GM18858 (cell line): ENCODE measurements around the gene ADCY7.

Experiments
- ATAC-seq: cut with Tn5 transposase; IDR thresholded peaks from one replicate; pipeline ENCODE4 v1.9.1; 2021; ENCODE audit not compliant: unreplicated experiment

The ADCY7 gene

GRCh38 chr16:50296807-50297206, 30.5 kb downstream of the ADCY7 start:
- no peak for ATAC-seq

DNA sequence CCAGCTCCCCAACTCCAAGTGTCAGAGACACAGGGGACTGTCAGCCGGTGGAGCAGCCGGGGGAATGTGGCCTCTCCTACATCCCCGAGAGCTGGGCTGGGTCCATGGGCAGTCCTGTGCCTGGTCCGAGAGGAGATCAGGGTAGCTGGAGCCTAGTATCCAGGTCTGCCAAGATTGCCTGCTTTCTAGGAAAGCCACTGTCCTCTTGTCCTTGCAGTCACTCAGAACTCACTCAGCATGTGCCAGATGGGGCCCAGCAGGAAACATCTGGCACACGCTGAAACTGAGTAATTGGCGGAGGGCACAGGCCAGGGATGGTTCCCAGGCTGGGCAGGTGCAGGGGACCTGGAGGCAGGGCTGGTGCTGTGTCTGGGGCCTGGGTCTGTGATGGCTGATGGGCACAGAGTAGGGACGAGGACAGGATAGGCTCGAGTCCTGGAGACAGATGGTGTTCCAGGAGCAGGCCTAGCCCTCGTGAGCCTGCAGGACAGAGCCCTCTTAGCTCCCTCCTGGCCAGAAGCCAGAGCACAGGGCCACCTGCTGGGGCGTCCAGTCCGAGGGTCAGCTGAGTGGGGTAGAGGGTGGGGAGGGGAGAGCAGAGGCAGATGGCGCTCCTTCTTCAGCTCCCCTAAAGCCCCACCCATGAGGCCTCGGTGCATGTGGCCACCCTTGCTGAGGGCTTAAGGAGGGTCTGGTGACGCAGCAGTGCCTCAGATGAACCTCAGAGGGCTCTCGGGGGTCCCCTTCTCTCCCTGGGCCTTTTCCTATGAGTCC, 31.1 kb downstream of the ADCY7 start:
- ATAC-seq, result no peak

GRCh38 chr16:50298075-50298460, 31.7 kb downstream of the ADCY7 start:
- ATAC-seq, result no peak

DNA sequence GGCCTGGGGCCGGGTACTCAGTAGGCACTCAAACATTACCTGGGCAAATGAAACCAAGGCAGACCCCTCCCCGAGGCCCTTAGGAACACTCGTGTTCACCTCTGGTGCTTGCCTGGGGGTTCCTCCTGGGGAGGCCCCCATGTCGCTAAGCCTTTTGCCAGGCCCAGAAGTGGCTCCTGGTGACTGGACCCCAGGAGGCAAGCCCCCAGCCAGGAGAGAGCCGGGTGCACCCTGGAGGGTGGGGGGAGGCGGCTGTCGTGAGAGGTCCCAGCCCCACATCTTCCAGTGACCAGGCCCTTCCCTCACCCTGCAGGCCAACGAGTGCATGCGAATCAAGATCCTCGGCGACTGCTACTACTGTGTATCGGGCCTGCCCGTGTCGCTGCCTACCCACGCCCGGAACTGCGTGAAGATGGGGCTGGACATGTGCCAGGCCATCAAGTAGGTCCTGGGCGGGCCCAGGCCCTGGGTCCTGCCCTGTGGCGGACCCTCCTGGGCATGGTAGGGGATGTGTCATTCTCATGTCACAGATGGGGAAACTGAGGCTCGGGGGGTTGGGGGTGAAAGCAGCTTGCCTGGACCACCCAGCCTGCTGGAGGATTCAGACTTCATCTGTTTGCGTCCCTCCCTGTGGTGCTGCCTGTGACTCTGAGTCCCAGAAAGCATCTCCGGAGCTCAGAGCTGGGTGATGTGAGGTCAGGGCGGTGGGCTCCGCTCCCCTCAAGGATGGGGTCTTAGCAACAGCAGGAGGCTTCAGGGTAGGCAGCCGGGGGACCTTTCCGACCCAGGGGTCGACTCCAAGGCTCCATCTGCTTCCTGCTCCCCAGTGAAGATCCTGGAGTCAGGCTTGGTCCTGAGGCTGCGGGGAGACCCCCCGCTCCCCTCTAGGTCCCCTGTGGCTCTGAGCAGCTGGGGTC, 32.5 kb downstream of the ADCY7 start:
- ATAC-seq, result no peak

DNA sequence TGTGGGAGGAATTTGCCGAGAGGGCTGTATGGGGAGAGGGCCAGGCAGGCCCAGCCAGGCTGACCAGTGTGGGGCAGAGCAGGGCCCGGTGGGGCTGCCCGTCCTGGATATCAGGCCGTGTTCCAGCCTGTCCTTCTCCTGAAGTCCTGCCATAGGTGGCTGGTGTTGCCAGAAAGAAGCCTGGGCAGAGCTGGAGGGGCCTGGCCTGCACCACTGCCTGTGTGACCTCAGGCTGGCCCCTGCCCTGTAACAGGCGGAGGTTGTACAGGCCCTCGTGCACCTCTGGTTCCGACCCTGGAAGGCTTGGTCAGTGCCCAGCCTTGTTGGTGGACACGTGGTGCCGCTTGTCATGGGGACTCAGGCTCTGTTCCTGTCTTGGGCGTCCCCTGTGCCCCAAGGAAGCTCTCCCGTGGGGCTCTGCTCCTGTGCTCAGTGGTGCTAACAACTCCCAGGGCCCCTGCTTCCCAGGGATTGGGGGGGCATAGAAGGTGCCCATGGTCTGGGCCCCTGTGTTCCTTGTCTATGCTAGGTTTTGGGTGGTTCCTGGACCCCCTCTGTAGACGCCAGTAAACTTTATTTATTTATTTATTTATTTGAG, 33.3 kb downstream of the ADCY7 start:
- ATAC-seq, result no peak

GRCh38 chr16:50300942-50301625, 34.7 kb downstream of the ADCY7 start:
- no peak for ATAC-seq

DNA sequence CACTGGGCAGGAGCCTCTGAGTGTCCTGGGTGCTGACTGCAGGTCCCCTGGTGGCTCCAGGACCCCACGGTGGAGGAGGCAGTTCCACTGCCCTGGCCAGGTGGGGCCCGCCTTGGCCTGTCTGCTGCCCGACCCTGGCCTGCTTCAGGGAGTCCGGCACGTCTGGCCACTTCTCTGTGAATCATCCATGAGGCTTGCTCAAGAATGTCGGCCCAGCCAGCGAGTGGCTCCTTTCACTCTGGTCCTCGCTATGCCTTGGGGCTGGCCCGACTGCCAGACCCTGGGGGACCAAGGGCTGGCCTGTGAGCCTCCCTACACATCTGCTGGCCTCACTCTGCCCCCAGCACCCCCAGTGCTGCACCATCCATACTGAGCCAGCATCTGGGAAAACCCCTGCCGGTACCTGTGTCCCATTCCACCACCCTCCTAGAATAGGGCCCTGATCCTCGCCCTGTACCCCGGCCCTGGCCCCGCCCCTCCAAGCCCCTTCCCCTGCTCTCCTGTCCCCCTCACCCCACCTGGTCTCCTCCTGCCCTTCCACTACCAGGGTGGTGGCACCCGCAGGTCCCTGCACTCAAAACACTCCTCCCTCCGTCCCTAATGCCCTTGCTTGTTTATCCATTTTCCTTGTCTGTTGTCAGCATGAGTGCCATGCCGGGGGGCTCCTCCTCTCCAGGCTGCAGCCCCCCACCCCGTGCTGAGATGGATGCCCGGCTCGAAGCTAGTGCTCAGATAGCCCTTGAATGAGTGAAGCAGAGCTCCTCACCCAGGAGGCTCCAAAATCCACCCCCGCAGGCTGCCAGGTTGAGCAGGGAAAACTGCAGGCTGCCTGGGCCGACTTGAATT, 35.5 kb downstream of the ADCY7 start:
- no peak for ATAC-seq

GRCh38 chr16:50302472-50303005, 36.2 kb downstream of the ADCY7 start:
- no peak for ATAC-seq

DNA sequence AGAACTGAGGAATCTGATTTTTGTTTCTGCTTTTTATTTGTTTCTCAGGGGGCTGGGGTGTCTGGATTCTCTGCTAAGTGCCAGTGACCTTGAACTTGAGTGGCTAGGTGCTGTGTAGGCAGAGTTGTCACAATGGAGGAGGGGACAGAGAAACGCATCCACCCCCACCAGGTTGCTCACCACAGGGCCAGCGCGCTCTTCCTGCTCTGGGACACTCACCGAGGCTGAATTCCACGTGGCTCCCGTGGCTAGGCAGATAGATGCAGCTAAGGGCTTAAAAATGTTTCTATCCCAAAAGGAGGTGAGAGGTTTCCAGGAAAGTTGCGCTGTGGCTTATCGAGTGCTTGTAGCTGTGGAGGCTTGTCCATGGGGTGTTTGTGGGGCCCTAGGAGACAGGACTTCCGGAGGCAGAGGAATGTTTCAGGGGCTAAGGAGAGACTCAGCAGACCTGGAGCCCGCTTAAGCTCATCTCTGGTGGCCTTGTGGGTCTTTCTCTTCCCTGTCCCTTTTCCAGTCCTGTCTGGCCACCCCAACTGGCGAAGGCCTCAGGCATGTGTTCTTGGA, 36.8 kb downstream of the ADCY7 start:
- no peak for ATAC-seq

- no peak for ATAC-seq
Measured at GRCh38 chr16:50303605-50304466, 37.5 kb downstream of the ADCY7 start.

- ATAC-seq, result no peak
Measured at GRCh38 chr16:50304467-50305440, 38.4 kb downstream of the ADCY7 start.

- no peak for ATAC-seq
Measured at GRCh38 chr16:50305441-50306061, 39.2 kb downstream of the ADCY7 start.

GRCh38 chr16:50306287-50306686, 39.9 kb downstream of the ADCY7 start:
- ATAC-seq, result no peak

GRCh38 chr16:50308237-50308965, 42.0 kb downstream of the ADCY7 start:
- ATAC-seq, result no peak

DNA sequence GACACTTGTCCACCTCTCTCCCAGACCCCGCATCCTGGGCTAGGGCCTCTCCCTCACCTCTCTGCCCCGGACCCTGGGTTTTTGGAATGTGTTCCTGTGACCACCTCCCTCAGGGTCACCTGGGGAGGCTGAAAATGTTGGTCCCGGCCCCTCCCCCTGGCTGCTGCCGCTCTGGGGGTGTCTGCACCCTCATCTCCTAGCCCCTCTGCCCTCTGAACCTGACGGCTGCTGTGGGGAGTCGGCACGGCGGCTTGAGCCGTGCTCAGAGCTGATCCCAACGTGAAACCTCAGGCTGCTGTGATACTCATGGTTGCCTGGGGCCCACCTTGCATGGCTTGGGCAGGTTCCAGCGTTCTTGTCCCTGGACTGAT, 42.8 kb downstream of the ADCY7 start:
- no peak for ATAC-seq

DNA sequence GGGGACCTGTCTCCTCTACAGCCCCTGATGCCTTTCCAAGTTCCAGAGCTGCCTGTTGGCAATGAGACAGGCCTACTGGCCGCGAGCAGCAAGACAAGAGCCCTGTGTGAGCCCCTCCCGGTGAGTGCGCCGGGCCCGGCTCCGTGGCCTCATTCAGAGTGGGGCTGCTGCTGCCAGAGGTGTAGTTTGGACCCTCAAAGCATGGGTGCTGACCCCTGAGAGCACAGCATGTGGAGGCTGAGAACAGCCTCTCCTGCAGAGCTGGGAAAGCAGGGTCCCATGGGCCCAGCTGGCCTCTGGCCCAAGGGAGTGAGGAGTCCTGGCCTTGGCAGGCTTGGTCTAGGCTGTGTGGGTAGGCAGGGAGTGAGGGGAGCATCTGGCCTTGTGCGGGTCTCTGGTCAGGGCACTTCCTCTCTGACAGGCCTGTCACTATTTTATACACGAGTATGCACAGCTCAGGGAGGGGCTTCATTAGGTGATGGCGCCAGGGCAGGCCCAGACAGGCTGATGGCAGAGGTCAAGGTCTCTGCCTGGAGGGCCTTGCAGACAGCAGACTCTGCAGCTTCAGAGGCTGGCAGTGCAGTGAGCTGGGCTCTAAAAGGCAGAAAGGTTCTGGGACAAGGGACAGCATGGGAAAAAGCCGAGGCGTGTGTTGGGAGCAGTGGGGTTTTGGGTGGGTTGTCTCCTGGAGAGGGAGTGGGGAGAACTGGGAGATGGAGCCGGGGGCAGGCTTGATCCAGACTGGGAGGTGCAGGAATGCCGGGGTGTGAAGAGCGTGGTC, 43.4 kb downstream of the ADCY7 start:
- ATAC-seq, result no peak
